WTC11 (cell line): ENCODE measurements around the gene ATP5F1A.

ENCODE experiments used
- SP1 ChIP-seq: sonication (generic); formaldehyde crosslinking; conservative IDR thresholded peaks from 2 replicates; pipeline ENCODE4 v1.8.1; 2022; ENCODE audit warnings: missing genetic modification reagents
- TF ChIP-seq, protein P1 (sequence below): sonication (generic); formaldehyde crosslinking; IDR thresholded peaks from 2 replicates; pipeline ENCODE4 v1.8.1; 2023; ENCODE audit warnings: mild to moderate bottlenecking, missing genetic modification reagents, borderline replicate concordance

DNA sequence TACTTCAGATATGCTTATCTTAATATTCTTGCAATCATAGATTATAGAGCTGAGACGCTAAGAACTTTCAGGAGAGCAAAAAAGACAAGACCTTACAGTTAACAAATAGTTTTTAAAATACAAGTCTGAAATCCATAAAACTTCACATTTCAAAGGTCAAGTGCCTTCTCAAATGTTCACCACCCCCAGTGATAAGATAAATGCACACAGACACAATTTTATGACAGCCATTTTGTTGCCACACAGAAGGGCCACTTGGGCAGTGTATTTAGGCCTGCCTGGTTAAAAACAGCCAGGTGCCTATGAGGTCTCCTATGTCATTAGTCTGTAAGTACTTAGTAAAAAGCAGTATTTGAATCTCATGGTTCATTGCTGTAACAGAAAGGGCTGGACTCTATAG lies 17.9 kb downstream of the ATP5F1A start:
- TF ChIP-seq, protein P1, sequence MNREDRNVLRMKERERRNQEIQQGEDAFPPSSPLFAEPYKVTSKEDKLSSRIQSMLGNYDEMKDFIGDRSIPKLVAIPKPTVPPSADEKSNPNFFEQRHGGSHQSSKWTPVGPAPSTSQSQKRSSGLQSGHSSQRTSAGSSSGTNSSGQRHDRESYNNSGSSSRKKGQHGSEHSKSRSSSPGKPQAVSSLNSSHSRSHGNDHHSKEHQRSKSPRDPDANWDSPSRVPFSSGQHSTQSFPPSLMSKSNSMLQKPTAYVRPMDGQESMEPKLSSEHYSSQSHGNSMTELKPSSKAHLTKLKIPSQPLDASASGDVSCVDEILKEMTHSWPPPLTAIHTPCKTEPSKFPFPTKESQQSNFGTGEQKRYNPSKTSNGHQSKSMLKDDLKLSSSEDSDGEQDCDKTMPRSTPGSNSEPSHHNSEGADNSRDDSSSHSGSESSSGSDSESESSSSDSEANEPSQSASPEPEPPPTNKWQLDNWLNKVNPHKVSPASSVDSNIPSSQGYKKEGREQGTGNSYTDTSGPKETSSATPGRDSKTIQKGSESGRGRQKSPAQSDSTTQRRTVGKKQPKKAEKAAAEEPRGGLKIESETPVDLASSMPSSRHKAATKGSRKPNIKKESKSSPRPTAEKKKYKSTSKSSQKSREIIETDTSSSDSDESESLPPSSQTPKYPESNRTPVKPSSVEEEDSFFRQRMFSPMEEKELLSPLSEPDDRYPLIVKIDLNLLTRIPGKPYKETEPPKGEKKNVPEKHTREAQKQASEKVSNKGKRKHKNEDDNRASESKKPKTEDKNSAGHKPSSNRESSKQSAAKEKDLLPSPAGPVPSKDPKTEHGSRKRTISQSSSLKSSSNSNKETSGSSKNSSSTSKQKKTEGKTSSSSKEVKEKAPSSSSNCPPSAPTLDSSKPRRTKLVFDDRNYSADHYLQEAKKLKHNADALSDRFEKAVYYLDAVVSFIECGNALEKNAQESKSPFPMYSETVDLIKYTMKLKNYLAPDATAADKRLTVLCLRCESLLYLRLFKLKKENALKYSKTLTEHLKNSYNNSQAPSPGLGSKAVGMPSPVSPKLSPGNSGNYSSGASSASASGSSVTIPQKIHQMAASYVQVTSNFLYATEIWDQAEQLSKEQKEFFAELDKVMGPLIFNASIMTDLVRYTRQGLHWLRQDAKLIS (CRISPR knock-in tag), result no peak
- no peak for TF ChIP-seq SP1
